ENCODE data around the gene SHC1.
A peak's percentile ranks its signal among the peaks of the same experiment; 100 is the strongest.

Gene SHC1

DNA sequence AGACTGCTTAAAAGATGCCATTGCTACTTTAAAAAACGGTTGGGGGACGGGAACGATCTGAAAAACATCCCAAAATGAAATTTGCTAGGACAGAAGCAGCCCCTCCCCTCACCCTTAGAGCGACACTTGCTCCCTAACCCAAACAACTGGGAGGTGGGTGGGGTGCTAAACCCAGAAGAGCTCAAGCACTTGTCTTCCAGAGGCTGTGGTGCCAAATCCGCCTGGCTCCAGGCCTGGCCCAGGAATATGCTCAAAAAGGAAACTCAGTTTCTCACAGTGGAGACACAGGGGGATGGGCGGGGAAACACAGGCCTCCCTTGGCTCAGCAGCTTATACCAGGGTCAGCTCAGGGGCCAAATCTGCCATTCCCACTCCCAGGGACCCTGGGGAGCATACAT lies 14.0 kb downstream of the SHC1 start:
- Histone ChIP-seq H3F3A (ENCODE audit: insufficient read depth) (peaks cover 24% of the 10 kb centered on the region), H3K4me2 (ENCODE audit: low read depth, low read length, poor library complexity, severe bottlenecking) (peak overlapping the region; percentile 91), H3K79me2 (ENCODE audit: insufficient read depth, low read length) (peaks cover 12% of the 10 kb centered on the region), H4K20me1 (ENCODE audit: low read depth, low read length) (no peaks in the 10 kb centered on the region), H3K4me3 (ENCODE audit: insufficient read depth, low read length, poor library complexity, severe bottlenecking) (peak overlapping the region; percentile 75), H3K9me3 (ENCODE audit: insufficient read depth, low read length) (no peaks in the 10 kb centered on the region), H2AFZ (ENCODE audit: low read depth, low read length, severe bottlenecking) (peak overlapping the region; percentile 58), H3K9me2 (replicated peaks; ENCODE audit: insufficient read depth, low read length) (no peaks in the 10 kb centered on the region), H3K27ac (ENCODE audit: low read depth, low read length) (no peak overlapping the region), H3K9ac (ENCODE audit: low read length) (peak overlapping the region; percentile 55), H3K27me3 (ENCODE audit: low read length) (no peaks in the 10 kb centered on the region), H3K36me3 (ENCODE audit: low read length) (no peaks in the 10 kb centered on the region)
- TF ChIP-seq, protein P1, sequence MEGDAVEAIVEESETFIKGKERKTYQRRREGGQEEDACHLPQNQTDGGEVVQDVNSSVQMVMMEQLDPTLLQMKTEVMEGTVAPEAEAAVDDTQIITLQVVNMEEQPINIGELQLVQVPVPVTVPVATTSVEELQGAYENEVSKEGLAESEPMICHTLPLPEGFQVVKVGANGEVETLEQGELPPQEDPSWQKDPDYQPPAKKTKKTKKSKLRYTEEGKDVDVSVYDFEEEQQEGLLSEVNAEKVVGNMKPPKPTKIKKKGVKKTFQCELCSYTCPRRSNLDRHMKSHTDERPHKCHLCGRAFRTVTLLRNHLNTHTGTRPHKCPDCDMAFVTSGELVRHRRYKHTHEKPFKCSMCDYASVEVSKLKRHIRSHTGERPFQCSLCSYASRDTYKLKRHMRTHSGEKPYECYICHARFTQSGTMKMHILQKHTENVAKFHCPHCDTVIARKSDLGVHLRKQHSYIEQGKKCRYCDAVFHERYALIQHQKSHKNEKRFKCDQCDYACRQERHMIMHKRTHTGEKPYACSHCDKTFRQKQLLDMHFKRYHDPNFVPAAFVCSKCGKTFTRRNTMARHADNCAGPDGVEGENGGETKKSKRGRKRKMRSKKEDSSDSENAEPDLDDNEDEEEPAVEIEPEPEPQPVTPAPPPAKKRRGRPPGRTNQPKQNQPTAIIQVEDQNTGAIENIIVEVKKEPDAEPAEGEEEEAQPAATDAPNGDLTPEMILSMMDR (IDR thresholded peaks at IDR 0.05; ENCODE audit: insufficient read depth, low read length, poor library complexity, severe bottlenecking): no peak
- TF ChIP-seq EZH2phosphoT487 (conservative IDR thresholded peaks at IDR 0.05; ENCODE audit: low read length): no peak

DNA sequence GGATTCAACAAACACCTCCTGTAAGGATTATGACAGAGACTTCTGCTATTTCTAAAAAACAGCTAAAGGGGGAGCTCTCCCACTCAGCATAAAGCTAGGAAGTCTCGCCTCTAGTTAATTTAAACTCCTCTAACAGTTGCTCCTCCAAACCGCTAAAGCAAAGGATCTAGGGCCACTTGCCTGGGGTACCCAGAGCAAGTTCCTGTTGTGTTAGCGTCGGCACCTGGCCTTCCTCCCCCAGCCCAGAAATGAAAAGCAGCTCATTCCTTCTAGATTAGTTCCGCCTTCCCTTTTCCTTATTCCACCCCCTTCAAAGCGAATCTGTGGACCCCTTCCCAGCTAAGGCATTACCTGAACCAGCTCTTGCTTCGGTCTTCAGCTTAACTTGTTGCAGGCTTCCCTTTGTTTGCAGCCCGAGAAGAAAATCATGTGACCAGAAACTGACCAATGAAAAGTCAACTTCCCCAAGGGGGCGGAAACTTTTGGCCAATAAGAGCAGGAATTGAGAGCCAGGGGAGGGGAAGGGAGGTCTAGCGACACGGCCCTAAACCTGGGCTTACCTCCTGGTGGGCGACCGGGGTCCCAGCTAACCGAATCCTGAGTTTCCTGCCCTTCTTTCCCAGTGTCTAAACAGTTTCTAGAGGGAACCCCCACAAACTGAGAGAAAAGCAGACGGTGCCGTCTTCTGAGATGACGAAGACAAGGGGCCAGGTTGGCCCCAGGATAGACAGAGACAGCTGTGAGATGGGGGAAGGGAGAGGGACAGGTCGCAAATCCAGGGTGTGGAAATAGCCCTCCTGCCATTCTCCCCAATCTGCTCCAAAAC lies 14.6 kb downstream of the SHC1 start, which contains the start of gene PBXIP1:
PBXIP1 (minus strand) TSS at position 382 of the 826 bp plus-strand sequence. CDS start 2,378 bp downstream, outside the sequence.
- peak within 1 kb of the TSS; percentile 67 for H3K27ac ChIP-seq (ENCODE audit: low read depth, low read length)
- peak within 1 kb of the TSS; percentile 91 for H3K4me2 ChIP-seq (ENCODE audit: low read depth, low read length, poor library complexity, severe bottlenecking)
- peaks cover 8% of the 10 kb centered on the region for H3K79me2 ChIP-seq (ENCODE audit: insufficient read depth, low read length)
- H3K9ac ChIP-seq (ENCODE audit: low read length): peak within 1 kb of the TSS; percentile 55
- no peaks in the 10 kb centered on the region for H3K36me3 ChIP-seq (ENCODE audit: low read length)
- peaks cover 24% of the 10 kb centered on the region for H3F3A ChIP-seq (ENCODE audit: insufficient read depth)
- no peaks in the 10 kb centered on the region for H3K9me2 ChIP-seq (replicated peaks; ENCODE audit: insufficient read depth, low read length)
- H2AFZ ChIP-seq (ENCODE audit: low read depth, low read length, severe bottlenecking): peak within 1 kb of the TSS; percentile 58
- H3K27me3 ChIP-seq (ENCODE audit: low read length): no peaks in the 10 kb centered on the region
- no peak for TF ChIP-seq EZH2phosphoT487 (conservative IDR thresholded peaks at IDR 0.05; ENCODE audit: low read length)
- TF ChIP-seq, protein P1 (IDR thresholded peaks at IDR 0.05; ENCODE audit: insufficient read depth, low read length, poor library complexity, severe bottlenecking): peak; percentile 28
- no peaks in the 10 kb centered on the region for H3K9me3 ChIP-seq (ENCODE audit: insufficient read depth, low read length)
- H3K4me3 ChIP-seq (ENCODE audit: insufficient read depth, low read length, poor library complexity, severe bottlenecking): peak within 1 kb of the TSS; percentile 75
- H4K20me1 ChIP-seq (ENCODE audit: low read depth, low read length): no peaks in the 10 kb centered on the region

DNA sequence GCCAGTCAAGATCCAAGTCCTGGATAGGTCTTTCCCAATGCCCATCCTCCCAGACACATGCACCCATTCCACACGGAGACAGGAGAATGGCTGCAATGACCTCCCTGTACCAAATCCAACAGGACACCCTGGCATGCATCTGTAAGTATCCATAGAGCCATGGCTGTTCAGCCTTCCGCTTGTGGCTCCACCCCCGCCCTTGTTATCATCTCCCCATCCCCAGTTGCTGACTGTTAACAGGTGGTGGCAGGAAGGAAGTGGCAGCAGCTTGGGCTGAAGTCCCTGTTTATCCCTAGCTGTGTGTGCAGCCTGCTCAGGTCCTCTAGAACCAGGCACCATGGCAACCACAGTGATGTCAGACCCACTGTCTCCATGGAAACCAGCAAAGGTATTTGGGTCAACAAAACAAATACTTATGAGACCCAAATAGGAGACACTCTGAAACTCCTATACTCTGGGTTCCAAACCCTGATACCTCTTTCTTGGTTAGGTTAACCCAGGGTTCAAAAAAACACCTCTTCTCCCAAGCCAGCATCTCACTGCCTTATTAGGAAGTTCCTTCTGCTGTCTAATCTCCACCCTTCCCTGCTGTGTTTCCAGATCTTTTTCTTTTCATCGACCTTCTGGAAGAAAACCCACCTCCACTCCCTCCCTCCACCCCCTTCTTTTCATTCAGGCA lies 15.4 kb downstream of the SHC1 start:
- no peaks in the 10 kb centered on the region for H3K27me3 ChIP-seq (ENCODE audit: low read length)
- no peak overlapping the region for H2AFZ ChIP-seq (ENCODE audit: low read depth, low read length, severe bottlenecking)
- no peaks in the 10 kb centered on the region for H3K9me2 ChIP-seq (replicated peaks; ENCODE audit: insufficient read depth, low read length)
- TF ChIP-seq EZH2phosphoT487 (conservative IDR thresholded peaks at IDR 0.05; ENCODE audit: low read length): no peak
- TF ChIP-seq, protein P1 (IDR thresholded peaks at IDR 0.05; ENCODE audit: insufficient read depth, low read length, poor library complexity, severe bottlenecking): no peak
- H3K9ac ChIP-seq (ENCODE audit: low read length): peak overlapping the region; percentile 55
- no peaks in the 10 kb centered on the region for H3K9me3 ChIP-seq (ENCODE audit: insufficient read depth, low read length)
- H3K79me2 ChIP-seq (ENCODE audit: insufficient read depth, low read length): peaks cover under 1% of the 10 kb centered on the region; the same call in 1 of the 2 replicates
- no peaks in the 10 kb centered on the region for H4K20me1 ChIP-seq (ENCODE audit: low read depth, low read length)
- peak overlapping the region; percentile 67 for H3K27ac ChIP-seq (ENCODE audit: low read depth, low read length)
- H3K4me3 ChIP-seq (ENCODE audit: insufficient read depth, low read length, poor library complexity, severe bottlenecking): peak overlapping the region; percentile 75
- H3F3A ChIP-seq (ENCODE audit: insufficient read depth): peaks cover 18% of the 10 kb centered on the region
- H3K4me2 ChIP-seq (ENCODE audit: low read depth, low read length, poor library complexity, severe bottlenecking): peak overlapping the region; percentile 91
- no peaks in the 10 kb centered on the region for H3K36me3 ChIP-seq (ENCODE audit: low read length)
